HL-60 (cell line): ENCODE measurements around the gene PTPA.

Experiments used
- CTCF ChIP-seq: IDR thresholded peaks from one replicate; pipeline ENCODE4 v1.5.1; 2011; ENCODE audit warnings: low read length, control low read depth, inconsistent platforms; ENCODE audit not compliant: insufficient read depth
- POLR2AphosphoS5 ChIP-seq: IDR thresholded peaks from 2 replicates; pipeline ENCODE4 v1.6.1; 2012; ENCODE audit warnings: low read depth

GRCh38 chr9:129163753-129164152 is 52.5 kb downstream of the PTPA start:
- TF ChIP-seq POLR2AphosphoS5 (no peak), CTCF (no peak)
